ELR (cell line): Measurements from ENCODE around the gene EMX2.

Experiments used
- DNase-seq: peaks from one replicate; pipeline ENCODE4 v3.0.0-alpha.2; 2015; ENCODE audit warnings: low read depth

The EMX2 gene

DNA sequence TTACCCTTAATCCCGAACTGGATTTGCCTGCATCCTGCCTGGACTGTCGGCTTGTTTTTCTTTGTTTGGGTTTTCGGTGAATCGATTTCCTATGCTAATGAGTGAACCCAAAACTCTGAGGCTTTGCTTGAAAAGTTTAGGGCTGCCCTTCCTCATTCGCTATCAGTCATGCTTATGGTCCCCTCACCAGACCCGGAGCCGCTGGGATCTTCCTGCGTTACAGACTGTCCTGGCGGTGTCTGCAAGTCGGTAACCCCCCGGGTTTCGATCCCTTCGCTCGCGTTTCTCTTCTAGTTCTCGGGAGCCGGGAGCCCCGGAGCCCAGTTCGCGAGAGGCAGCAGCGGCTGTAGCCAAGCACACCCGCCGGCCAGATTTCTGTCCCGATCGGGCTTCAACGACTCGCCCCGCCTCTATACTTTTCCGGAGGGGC, 2.2 kb downstream of the EMX2 start:
- no peak for DNase-seq

DNA sequence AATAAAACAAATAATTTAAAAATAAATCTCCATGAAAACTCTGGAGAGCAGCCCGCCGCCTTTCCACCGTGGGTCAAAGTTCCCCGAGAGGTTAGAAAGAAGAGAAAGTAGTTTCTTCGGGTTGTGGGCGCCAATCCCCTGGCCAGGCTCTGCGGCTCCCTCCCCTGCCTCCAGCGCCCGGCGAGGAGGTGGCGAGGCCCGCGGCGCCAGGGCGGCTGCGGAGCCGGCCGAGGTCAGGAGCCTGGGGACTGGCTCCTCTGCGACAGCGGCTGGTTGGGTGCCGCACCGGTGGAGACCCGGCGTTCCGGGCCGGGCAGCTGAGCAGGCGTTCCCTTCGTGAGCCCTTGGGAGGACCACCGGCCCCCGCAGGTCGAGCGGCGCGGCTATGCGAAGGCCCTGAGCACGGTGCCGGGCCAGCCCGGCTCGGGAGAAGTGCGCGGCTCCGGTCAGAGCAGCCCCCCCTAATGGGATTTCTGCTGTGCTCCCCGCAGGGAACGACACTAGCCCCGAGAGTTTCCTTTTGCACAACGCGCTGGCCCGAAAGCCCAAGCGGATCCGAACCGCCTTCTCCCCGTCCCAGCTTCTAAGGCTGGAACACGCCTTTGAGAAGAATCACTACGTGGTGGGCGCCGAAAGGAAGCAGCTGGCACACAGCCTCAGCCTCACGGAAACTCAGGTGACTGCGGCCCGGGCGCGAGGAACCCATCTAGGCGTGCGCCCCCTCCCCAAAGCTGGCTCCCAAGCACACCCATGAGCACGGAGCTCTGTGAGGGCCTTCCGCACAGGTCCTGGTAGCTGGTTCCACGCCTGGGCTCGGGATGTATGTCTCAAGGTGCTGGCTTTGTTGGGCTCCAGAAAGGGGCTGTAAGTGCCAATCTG, 2.8 kb downstream of the EMX2 start:
- no peak for DNase-seq

DNA sequence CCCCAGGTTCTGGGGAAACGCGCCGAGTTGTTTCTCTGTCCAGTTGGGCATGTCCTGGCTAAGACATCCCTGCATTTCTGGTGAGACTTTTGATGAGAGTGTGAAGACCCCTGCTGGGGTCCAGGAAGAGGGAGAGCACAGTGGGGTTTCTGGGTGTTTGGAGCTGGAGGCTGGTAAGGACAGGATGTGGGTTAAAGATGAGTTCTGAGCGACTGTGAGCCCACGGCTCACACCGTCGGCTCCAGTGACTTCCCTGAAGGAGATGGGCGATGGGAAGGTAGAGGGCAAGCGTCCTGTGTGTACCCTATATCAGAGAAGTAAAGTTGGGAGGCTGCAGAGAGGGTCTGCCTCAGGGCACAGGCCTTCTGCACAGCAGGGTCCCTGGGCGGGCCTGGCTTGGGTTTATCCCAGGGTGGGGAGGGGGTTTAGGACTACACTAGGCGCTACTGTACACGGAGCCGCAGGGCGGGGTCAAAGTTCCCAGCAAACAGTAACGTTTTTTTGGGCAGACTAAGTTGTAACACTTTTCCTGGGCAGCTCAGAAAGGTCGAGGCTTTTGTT, 3.6 kb downstream of the EMX2 start:
- no peak for DNase-seq

DNA sequence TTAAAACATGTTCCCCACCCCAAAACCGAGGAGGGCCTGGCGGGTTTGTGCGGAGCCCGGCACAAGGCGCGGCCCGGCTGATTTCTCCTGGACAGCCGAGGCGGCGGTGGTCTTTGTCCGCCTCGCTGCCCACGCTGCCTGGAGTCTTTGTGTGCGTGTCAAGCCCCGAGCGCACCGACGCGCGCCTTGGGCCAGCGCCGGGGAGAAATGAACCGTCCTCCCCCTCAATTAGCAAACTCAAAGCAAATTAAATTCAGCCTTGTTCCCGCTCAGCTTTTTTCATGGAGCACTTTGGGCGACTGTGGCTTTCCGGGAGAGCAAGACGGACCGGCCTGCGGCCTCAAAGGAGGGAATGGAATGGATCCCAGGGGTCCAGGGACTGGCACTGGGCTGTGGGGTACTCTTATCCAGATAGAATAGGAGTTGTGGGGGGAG, 4.1 kb downstream of the EMX2 start:
- no peak for DNase-seq

DNA sequence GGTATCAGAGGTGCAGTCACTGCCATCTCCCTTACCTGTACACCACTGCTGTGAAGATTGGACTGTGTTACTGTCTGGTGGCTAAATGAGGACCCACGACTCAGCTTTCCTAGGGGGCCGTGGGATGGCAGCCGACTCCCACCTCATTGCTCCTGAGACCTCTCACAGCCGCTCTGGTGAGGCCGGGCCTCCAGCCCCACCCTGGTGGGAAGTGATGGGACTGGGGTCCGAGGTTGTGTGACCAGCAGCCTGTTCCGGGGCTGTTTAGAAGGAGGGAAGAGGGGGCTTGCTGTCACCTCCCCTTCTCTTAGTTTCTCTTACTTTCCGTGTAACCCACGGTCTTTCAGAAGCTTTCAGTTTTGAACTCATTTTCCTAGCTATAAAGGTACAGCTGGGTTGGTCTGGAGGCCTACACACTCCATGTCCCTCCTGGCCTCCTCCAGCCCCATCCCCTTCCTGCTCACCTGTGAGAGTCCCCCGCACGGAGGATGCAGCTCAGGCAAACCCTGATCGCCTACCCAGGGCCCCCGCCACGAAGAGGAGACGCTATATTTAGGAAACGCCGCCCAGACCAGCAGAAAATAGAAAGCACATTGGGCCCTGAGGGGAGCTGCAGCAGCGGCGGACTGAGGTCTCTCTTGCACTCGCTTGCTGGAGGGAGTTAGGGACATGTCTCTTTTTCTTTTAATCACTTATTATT, 4.6 kb downstream of the EMX2 start:
- no peak for DNase-seq

DNA sequence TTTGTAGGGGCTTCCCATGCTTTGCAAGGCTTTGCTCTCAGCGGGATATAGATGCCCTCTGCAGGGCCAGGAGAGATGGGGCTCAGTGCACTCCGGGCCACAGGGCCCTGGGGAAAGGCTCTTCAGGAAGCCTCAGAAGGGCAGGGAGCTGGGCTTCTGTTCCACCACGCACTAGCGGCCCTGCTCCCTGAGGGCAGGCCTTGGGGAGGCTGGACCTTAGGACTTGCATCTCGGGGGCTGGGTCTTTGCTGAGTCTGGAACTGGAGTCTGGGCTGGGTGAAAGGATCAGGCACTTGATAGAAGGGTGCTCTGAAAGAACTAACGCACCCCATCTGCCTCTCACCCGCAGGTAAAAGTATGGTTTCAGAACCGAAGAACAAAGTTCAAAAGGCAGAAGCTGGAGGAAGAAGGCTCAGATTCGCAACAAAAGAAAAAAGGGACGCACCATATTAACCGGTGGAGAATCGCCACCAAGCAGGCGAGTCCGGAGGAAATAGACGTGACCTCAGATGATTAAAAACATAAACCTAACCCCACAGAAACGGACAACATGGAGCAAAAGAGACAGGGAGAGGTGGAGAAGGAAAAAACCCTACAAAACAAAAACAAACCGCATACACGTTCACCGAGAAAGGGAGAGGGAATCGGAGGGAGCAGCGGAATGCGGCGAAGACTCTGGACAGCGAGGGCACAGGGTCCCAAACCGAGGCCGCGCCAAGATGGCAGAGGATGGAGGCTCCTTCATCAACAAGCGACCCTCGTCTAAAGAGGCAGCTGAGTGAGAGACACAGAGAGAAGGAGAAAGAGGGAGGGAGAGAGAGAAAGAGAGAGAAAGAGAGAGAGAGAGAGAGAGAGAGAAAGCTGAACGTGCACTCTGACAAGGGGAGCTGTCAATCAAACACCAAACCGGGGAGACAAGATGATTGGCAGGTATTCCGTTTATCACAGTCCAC, 5.4 kb downstream of the EMX2 start:
- DNase-seq: no peak

DNA sequence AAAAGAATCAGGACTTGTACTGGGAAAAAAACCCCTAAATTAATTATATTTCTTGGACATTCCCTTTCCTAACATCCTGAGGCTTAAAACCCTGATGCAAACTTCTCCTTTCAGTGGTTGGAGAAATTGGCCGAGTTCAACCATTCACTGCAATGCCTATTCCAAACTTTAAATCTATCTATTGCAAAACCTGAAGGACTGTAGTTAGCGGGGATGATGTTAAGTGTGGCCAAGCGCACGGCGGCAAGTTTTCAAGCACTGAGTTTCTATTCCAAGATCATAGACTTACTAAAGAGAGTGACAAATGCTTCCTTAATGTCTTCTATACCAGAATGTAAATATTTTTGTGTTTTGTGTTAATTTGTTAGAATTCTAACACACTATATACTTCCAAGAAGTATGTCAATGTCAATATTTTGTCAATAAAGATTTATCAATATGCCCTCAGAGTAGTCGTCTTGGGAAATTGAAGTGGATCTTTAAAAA, 6.6 kb downstream of the EMX2 start:
- DNase-seq: no peak

DNA sequence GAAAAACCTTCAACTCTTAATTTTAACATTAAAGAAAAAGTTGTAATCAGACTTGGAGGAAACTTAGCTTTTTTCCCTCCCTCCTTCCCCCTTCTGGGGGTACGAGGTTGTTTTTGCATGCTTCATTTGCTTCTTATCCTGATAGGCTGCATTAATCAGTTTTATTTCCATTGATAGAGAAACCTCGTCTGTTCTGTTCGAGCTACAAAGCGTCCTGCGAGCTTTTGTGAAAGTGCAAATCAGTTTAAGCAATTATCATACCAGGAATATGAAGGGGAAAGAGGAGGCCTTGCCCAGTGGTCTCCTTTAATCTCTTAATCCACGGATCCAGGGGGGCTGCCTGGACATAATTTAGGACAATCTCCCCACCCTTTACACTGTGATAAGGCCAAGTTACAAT, 7.5 kb downstream of the EMX2 start:
- no peak for DNase-seq

DNA sequence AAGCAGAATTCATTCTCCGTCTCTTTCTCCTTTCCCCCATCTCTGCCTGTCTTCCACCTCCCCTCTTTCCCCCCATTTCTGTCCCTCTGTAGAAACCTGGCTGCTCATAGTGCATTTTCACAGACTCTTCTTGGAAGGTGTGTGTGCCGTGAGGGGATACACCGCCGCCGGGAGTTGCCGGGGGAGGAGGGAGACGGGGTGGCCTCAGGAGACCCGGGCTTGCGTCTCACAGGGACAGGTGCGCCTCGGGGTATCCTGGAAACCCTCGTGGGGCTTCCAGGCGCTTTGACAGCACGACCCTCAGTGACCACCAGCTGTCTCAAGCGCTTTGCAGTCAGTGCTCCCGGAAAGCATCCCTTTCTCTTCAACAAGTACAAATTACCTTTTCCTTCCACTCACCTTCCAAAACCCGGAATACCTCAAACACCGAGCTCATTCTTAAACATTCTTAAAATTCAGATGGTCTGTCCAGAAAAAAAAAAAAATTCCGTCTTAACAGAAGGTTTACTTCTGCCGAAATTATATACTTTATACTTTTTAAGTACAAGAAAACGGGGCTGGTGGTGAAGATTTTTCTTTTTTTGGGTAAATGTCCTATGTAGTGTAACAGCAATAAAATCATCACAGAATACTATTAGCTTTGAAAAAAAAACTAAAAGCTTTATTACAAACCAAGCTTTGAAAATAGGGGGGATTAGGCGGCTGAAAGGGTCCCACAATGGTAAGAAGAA, 8.2 kb downstream of the EMX2 start:
- DNase-seq: no peak

DNA sequence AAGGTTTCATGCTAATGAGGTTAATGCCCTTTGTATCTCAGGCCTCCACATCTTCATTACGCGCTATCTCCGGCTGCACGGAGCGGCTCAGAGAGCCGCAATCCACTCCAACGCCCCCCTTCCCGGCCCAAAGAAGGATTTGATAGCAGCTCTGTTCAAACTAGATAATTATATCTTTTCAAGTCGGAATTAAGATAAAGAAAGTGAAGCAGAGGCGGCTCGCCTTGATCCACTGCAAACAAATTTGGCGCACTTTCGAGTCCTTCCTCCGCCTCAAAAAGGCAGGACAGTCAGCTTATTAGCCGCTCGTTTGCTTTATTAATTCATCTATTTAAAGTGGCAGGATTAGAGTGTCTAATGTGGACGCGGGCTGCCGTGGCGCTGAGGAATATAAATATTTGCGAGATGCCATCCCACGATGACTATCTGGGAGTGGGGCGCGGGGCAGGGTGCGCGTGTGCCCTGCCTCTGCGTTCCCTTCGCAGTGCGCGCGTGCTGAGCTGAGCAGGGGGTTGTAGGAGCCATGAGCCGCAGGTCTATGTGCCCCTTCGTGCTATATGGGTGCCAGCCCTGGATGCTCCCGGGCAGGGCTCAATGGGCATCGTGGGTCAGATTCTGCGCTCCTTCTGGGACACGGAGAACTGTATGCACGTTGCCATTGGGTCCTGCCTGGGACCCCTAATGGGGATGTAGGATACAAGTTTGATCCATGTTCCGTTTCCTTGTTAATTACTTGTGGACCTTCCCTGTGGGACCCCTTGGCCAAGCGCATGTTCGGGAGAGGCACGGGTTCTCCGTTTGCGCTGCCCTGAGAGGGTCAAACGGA, 9.0 kb downstream of the EMX2 start:
- DNase-seq: no peak

DNA sequence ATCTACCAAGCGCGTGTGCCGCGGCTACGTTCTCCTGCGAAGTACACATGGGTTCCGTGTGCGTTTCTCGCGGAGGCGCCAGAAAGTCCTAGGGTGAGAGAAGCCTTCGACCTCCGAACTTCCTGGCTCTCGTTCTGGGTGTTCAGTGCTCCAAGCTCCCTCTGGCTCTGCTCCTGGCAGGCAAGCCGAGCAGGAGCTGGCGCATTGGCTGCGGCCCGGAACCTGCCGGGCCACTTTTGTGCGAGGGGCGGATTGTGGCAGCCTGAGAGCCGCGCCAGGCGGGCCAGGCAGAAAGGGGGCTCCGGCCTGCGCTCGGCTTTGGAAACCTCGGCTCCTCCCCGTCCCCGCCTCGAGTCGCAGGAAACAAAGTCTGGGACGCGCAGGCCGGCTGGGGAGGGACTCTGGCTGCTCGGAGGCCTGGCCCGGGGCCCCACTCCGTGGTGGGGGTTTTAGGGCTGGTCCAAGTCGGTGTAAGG, 9.6 kb downstream of the EMX2 start:
- no peak for DNase-seq

DNA sequence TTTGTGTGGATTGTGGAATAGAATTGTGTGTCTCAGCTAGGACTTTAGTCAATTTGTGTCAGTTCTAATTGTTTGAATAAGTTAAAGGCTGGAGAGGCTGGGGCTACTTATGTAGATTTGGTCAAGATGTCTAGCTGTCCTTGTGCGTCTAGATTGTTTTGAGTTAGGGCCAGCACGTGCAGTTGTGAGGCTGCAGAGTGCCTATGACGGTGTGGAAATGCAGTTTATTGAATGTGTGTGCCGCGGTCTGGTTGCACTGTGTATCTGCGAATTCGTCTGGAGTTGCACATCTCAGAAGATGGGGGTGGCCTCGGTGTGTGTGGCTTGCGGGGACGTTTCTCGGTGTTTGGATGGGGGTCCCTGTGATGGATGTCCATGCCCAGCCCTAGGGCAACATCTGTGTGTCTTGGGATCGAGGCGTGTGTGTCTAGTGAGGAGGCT, 10.2 kb downstream of the EMX2 start:
- no peak for DNase-seq

DNA sequence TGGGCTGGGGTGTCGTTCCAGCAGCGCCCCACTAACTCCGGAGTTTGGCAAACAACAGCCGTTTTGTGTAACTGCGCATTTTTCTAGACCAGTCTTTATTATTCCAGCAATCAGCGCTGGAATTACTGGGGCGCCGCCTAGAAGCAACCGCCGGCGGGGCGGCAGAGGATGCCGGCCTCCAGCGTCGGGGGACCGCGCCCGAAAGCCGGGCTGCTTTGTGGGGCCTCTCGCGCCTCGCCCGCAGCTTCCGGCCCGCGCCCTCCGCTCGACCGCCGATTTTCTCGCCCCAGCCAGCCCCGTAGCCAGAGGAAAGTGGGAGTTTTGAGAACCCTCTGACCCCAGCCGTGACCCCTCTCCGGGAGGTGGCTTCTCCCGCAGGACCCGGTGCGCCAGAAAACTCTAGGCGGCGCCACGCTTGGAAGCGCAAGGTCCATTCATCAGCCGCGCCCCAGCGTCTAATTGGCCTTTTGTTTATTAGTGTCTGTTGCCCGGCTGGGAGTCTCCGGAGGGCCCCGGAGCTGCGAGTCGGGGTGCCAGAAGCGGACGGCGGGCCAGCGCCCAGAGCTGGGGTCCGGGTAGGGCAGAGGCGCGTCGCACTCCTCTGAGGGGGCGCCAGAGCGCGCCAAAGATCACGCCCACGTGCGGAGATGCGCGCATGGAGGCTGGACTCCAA, 10.7 kb downstream of the EMX2 start:
- DNase-seq: no peak

DNA sequence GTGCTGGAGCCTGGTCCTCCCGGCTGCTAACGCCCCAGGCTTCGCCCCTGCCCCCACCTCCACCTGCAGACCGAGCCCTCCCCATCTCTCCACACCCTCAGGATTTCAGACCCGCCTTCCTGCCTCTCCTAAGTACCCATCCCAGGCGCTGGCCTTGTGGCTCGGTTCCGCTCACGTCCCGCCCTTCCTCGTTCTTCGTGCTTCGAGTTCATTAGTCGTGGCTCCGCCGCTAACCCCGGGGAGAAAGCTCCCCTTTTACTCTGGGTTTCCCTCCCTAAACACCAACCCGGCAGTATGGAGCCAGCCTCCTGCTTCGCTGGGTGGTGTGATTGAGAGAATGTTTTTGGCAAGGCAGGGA, 11.2 kb downstream of the EMX2 start:
- no peak for DNase-seq

DNA sequence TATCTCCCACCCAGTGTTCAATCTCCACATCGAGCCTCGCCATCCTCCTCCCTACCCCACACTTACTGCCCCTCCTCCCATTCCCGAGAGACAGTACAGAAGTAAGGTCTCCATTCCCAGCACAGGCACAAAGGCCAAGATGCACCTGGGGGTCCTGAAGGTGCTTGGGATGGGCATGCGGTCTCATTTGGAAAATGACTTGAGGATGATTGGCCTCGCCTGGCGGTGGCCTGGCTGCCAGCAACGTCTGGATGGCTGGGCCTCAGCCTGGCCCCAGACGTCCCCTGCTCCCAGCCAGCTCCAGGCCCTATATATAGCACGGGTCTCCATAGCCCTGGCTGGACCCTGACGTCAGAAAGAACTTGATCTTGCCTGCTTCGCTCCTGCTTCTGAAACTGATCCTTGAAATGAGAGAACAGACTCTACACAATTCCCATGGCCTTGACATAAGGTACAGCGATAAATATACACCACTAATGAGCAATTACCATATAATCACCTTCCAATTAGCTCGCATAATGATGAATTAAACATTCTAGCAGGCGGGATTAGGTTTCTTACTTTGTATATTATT, 11.8 kb downstream of the EMX2 start:
- no peak for DNase-seq

DNA sequence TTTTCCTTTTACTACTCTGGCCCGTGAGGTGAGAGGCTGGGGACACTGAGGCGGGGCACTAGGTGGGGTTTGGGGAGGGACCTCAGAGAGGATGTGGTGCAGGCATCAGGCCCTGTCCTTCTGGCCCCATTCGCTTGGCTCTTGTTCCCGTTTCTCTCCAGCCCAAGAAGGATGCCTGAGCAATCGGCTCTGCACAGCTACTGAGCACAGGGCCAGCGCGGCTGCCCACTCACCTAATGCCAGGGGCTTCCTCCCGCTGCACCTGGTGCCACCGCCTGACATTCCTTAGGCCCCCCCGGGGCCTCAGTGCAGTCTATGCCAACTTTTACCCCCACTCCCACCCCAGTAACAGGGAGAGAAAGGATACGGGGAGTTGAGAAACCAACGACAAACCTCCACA, 12.5 kb downstream of the EMX2 start:
- DNase-seq: no peak

DNA sequence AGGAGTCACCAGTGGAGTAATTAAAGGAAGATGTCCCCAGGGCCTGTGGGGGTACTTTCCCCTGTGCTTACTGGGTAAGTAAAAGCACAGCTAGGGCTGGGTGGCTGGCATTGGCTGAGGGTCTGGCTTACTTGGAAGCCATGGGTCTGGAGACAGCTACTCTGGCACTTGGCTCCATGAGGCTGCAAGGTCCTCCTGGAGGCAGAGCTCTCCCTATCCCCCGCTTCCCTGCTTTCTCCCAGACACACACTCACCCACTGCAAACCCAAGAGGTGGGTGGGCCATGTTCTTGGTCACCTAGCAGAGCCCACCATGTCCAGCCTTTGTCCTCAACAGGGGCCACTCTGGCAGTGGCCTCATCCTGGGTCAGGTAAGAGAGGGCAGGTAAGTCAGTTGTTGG, 13.3 kb downstream of the EMX2 start:
- DNase-seq: no peak

DNA sequence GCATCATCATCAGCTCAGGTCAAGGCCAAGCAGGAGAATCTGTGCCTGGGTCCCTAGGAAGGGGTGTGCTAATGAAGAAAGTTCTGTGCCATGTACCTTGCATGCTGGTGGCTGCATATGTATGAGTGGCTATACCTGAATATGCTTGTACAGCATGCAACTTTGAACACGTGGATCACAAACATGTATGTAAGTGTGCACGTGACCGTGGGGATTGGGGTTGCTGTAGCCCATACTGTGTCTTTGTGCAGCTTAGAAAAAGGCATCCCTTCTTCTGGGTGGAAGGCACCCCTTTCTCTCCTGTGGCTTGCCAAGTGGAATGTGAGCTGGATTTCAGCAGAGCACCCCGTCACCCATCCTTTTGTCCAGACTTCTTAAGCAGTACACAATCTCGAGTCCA, 13.8 kb downstream of the EMX2 start:
- no peak for DNase-seq

DNA sequence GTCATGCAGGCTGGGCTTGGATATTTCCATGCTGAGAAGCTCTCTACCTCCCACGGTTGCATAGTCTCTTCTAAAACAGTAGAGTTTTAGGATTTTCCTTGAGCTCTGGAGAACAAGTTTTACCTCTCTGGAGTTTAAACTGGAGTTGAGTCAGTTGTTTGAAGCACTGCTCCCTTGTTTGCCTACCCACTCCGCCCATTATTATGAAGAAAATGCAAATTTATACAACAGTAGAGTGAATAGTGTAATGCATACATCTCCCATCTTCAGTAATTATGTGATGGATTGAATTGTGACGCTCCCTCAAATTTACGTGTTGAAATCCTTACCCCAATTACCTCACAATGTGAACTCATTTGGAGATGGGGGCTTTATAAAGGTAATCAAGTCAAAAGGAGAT, 17.2 kb downstream of the EMX2 start:
- DNase-seq: no peak
